Right lobe of liver (tissue), 4 donors: ENCODE measurements around the gene RAP1A.

Source experiments
- POLR2A ChIP-seq: fragments of 450-650 bp; IDR thresholded peaks from one replicate; pipeline ENCODE4 v1.6.1; 2017; ENCODE audit warnings: antibody characterized with exemption, mild to moderate bottlenecking
- TF ChIP-seq, protein P1 (sequence below), 4 donors: fragments of 200-600 bp in 3 of 4; fragments of 450-650 bp in 1 of 4; IDR thresholded peaks; one replicate each; pipeline versions ENCODE4 v1.5.1 to v1.8.0; 2016 to 2022; ENCODE audit warnings: antibody characterized with exemption in 4 of 4, mild to moderate bottlenecking in 2 of 4
- donor health status: DM: no; HTN: no; CAD: no.
- donor health status: DM: no; HTN: no; CAD: no.
- donor health status: DM: no; HTN: yes; CAD: no.

DNA sequence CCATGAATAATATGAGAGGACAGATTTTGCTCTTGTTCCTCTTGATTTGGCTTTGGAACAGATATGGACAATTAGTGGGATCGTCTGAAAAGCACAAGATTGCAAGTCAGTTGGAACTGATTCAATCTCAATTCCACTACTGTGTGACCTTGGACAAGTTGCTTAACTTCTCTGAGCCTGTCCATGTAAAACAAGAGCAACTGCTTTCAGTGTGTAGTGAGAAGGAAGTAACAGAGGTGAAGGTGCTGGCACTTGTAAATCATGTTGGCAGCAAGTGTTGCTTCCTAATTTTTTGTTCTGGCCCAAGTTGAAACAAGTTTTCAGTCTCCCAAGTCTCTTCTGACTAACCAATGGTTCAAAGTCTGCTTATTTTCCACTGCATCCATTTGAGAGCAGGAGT is 104.3 kb downstream of the RAP1A start:
- TF ChIP-seq, protein P1, sequence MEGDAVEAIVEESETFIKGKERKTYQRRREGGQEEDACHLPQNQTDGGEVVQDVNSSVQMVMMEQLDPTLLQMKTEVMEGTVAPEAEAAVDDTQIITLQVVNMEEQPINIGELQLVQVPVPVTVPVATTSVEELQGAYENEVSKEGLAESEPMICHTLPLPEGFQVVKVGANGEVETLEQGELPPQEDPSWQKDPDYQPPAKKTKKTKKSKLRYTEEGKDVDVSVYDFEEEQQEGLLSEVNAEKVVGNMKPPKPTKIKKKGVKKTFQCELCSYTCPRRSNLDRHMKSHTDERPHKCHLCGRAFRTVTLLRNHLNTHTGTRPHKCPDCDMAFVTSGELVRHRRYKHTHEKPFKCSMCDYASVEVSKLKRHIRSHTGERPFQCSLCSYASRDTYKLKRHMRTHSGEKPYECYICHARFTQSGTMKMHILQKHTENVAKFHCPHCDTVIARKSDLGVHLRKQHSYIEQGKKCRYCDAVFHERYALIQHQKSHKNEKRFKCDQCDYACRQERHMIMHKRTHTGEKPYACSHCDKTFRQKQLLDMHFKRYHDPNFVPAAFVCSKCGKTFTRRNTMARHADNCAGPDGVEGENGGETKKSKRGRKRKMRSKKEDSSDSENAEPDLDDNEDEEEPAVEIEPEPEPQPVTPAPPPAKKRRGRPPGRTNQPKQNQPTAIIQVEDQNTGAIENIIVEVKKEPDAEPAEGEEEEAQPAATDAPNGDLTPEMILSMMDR (IDR thresholded peaks at IDR 0.05) = no peak
- no peak for TF ChIP-seq POLR2A
